HG03025 (cell line): Measurements from ENCODE around the gene RARRES2.
"Not testable (repeated sequence)": the region's sequence is repeated elsewhere in the genome, so short reads cannot be mapped to it uniquely, and the experiment has no call there.

ENCODE experiments used
- ATAC-seq: cut with Tn5 transposase; IDR thresholded peaks from one replicate; pipeline ENCODE4 v1.9.1; 2021; ENCODE audit warnings: mild to moderate bottlenecking, moderate library complexity; ENCODE audit not compliant: unreplicated experiment, low FRiP score

The RARRES2 gene

GRCh38 chr7:150323682-150324372, 17.6 kb downstream of the RARRES2 start:
- peak; percentile 19 for ATAC-seq

GRCh38 chr7:150322833-150323681, 18.4 kb downstream of the RARRES2 start, which contains the start of the genes ACTR3C and LRRC61:
ACTR3C (minus strand) TSS chr7:150323545; CDS start chr7:150295296, 28,249 bp downstream.
LRRC61 (plus strand) TSS chr7:150323355; CDS start chr7:150336862, 13,507 bp downstream.
- ATAC-seq: peak; percentile 70

- peak; percentile 6 for ATAC-seq
These were observed 19.2 kb downstream of the RARRES2 start for GRCh38 chr7:150322114-150322832.

GRCh38 chr7:150321788-150322113, 19.7 kb downstream of the RARRES2 start:
- ATAC-seq: no peak

- ATAC-seq: no peak
These were observed 23.5 kb downstream of the RARRES2 start for GRCh38 chr7:150317748-150318444.

GRCh38 chr7:150316987-150317386, 24.4 kb downstream of the RARRES2 start:
- ATAC-seq: not testable (repeated sequence)

GRCh38 chr7:150314639-150315239, 26.7 kb downstream of the RARRES2 start:
- ATAC-seq: no peak

GRCh38 chr7:150313870-150314269, 27.6 kb downstream of the RARRES2 start:
- ATAC-seq: no peak

- no peak for ATAC-seq
These were observed 28.0 kb downstream of the RARRES2 start for GRCh38 chr7:150313367-150313809.

- ATAC-seq: not testable (repeated sequence)
These were observed 28.6 kb downstream of the RARRES2 start for GRCh38 chr7:150312649-150313366.

- no peak for ATAC-seq
These were observed 29.7 kb downstream of the RARRES2 start for GRCh38 chr7:150311711-150312110.

GRCh38 chr7:150311146-150311545, 30.3 kb downstream of the RARRES2 start:
- no peak for ATAC-seq

- ATAC-seq: no peak
These were observed 32.9 kb downstream of the RARRES2 start for GRCh38 chr7:150308575-150308974.

GRCh38 chr7:150307904-150308303, 33.5 kb downstream of the RARRES2 start:
- ATAC-seq: no peak

GRCh38 chr7:150307129-150307528, 34.3 kb downstream of the RARRES2 start:
- ATAC-seq: no peak

GRCh38 chr7:150306377-150306776, 35.1 kb downstream of the RARRES2 start:
- ATAC-seq: not testable (repeated sequence)

- ATAC-seq: not testable (repeated sequence)
These were observed 35.5 kb downstream of the RARRES2 start for GRCh38 chr7:150305903-150306284.

- ATAC-seq: not testable (repeated sequence)
These were observed 36.0 kb downstream of the RARRES2 start for GRCh38 chr7:150305259-150305902.
